ENCODE results near the gene AZI2.

AZI2 gene

DNA sequence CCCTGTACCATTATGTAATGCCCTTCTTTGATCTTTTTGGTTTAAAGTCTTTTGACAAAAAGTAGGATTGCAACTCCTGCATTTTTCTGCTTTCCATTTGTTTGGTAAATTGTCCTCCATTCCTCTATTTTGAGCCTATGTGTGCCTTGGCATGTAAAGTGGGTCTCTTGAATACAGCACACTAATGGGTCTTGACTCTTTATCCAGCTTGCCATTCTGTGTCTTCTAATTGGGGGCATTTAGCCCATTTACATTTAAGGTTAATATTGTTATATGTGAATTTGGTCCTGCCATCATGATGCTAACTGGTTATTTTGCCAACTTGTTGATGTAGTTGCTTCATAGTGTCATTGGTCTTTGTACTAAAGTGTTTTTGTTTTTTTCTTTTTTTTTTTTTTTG lies 74.8 kb downstream of the AZI2 start:
- no peak for FAIRE-seq
- DNase-seq (ENCODE audit: insufficient read length): no peak
- TF ChIP-seq POLR2A (IDR thresholded peaks at IDR 0.05; ENCODE audit: low read depth, low read length): no peak
